Gastrocnemius medialis (tissue), 4 donors: ENCODE data around the gene MCCD1.

Source experiments
- POLR2A ChIP-seq, 2 donors: fragments of 450-650 bp; IDR thresholded peaks; one replicate each; pipeline ENCODE4 v1.6.1; 2017; ENCODE audit warnings: antibody characterized with exemption in 2 of 2, mild to moderate bottlenecking in 2 of 2, moderate library complexity in 2 of 2
- TF ChIP-seq, protein P1 (sequence below), 5 experiments: fragments of 450-650 bp in 3 of 5; fragments of 200-600 bp in 2 of 5; sonication (generic) in 2 of 5; IDR thresholded peaks in 4 of 5; conservative IDR thresholded peaks in 1 of 5; 1 replicate in 4 of 5; 2 replicates in 1 of 5; pipeline ENCODE4 v1.5.1; 2016 to 2019; ENCODE audit warnings: antibody characterized with exemption in 5 of 5, mild to moderate bottlenecking in 3 of 5, moderate library complexity in 3 of 5

DNA sequence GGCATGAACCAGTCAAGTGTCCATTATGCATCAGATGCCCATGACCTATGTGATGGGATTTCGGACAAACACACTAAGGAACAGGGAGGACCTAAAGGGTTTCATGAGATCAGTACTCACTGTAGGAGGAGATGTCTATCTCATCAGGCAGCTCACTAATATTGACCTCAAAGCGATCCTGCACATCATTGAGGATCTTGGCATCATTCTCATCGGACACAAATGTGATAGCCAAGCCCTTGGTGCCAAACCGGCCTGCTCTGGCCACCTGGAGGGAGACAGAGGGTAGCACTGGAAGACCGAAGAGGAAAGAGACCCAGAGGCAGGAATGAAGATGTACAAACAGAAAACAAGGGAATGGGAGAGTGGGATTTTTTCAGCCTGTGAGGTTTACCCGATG is 1.9 kb downstream of the MCCD1 start:
- no peak for TF ChIP-seq POLR2A (IDR thresholded peaks at IDR 0.05)
- TF ChIP-seq, protein P1, sequence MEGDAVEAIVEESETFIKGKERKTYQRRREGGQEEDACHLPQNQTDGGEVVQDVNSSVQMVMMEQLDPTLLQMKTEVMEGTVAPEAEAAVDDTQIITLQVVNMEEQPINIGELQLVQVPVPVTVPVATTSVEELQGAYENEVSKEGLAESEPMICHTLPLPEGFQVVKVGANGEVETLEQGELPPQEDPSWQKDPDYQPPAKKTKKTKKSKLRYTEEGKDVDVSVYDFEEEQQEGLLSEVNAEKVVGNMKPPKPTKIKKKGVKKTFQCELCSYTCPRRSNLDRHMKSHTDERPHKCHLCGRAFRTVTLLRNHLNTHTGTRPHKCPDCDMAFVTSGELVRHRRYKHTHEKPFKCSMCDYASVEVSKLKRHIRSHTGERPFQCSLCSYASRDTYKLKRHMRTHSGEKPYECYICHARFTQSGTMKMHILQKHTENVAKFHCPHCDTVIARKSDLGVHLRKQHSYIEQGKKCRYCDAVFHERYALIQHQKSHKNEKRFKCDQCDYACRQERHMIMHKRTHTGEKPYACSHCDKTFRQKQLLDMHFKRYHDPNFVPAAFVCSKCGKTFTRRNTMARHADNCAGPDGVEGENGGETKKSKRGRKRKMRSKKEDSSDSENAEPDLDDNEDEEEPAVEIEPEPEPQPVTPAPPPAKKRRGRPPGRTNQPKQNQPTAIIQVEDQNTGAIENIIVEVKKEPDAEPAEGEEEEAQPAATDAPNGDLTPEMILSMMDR (IDR thresholded peaks at IDR 0.05 in 4 of 5, conservative IDR thresholded peaks at IDR 0.05 in 1 of 5), result no peak
